NT2/D1 (cell line): ENCODE data around the gene NELL1.

Experiments used
- SUZ12 ChIP-seq: IDR thresholded peaks from 2 replicates; pipeline ENCODE4 v1.6.1; 2011; ENCODE audit not compliant: insufficient read length, insufficient read depth; ENCODE audit errors: extremely low read depth
- YY1 ChIP-seq: IDR thresholded peaks from 2 replicates; pipeline ENCODE4 v1.6.1; 2011; ENCODE audit not compliant: insufficient read length, insufficient read depth
- ZNF274 ChIP-seq: IDR thresholded peaks from 2 replicates; pipeline ENCODE4 v1.6.1; 2011; ENCODE audit warnings: mild to moderate bottlenecking, low read depth, low read length

DNA sequence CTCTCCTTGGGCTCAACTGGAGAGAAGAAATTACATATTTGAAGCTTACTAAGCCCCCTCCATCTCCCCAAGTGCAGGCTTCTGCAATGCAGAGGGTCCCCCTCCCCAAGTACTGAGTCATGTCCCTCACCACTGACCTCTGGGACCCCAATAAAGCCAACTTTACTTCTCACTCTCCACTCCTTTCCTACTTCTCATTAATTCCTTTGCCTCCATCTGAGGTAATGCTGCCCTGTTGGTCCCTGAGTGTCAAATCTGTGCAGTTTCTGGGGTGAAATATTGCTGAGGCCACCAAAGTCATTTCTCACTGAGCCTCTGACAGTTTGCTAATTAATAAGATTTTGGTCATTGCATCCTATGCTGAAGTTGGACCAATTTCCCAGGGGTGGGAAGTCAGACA lies 101.6 kb downstream of the NELL1 start:
- TF ChIP-seq SUZ12: no peak
- TF ChIP-seq YY1: no peak
- TF ChIP-seq ZNF274: no peak
